PFSK-1 (cell line): ENCODE measurements around the gene DHRSX.

Experiments
- FOXP2 ChIP-seq: optimal IDR thresholded peaks from 2 replicates; pipeline ENCODE3; 2011; ENCODE audit warnings: borderline replicate concordance, control low read depth, inconsistent platforms; ENCODE audit not compliant: insufficient read depth; ENCODE audit errors: extremely low read length, extremely low read depth
- POLR2AphosphoS5 ChIP-seq: IDR thresholded peaks from 2 replicates; pipeline ENCODE4 v1.6.1; 2012; ENCODE audit warnings: low read depth, mild to moderate bottlenecking, control low read depth, low read length, moderate library complexity
- REST ChIP-seq, 2 experiments: IDR thresholded peaks; 2 replicates each; pipeline versions ENCODE4 v1.6.1 to v1.8.0; 2011 to 2012; ENCODE audit warnings: low read depth in 2 of 2, low read length in 2 of 2, control low read depth in 1 of 2, inconsistent platforms in 1 of 2, mild to moderate bottlenecking in 1 of 2, moderate library complexity in 1 of 2; ENCODE audit not compliant: insufficient read depth in 1 of 2
- SIN3A ChIP-seq: IDR thresholded peaks from 2 replicates; pipeline ENCODE4 v1.6.1; 2012; ENCODE audit warnings: mild to moderate bottlenecking, low read length, moderate library complexity, borderline replicate concordance; ENCODE audit not compliant: insufficient read depth
- TAF1 ChIP-seq: IDR thresholded peaks from 2 replicates; pipeline ENCODE4 v1.6.1; 2012; ENCODE audit warnings: low read length, control low read depth, borderline replicate concordance; ENCODE audit not compliant: insufficient read depth

DHRSX gene

GRCh38 chrX:2483398-2484060, 17.2 kb downstream of the DHRSX start:
- no peak for TF ChIP-seq POLR2AphosphoS5
- TF ChIP-seq TAF1: no peak
- TF ChIP-seq SIN3A: no peak
- TF ChIP-seq REST (IDR thresholded peaks at IDR 0.05; ENCODE audit: insufficient read depth in 1 of 2, low read depth in 2 of 2, low read length in 2 of 2): no peak
- TF ChIP-seq FOXP2: no peak

GRCh38 chrX:2479420-2479780, 21.4 kb downstream of the DHRSX start:
- no peak for TF ChIP-seq FOXP2
- TF ChIP-seq POLR2AphosphoS5: no peak
- no peak for TF ChIP-seq REST (IDR thresholded peaks at IDR 0.05; ENCODE audit: insufficient read depth in 1 of 2, low read depth in 2 of 2, low read length in 2 of 2)

- no peak for TF ChIP-seq SIN3A
- no peak for TF ChIP-seq FOXP2
- TF ChIP-seq POLR2AphosphoS5: no peak
- no peak for TF ChIP-seq REST (IDR thresholded peaks at IDR 0.05; ENCODE audit: insufficient read depth in 1 of 2, low read depth in 2 of 2, low read length in 2 of 2)
- TF ChIP-seq TAF1: no peak
These were observed 22.0 kb downstream of the DHRSX start for GRCh38 chrX:2478546-2479419.

GRCh38 chrX:2474963-2475726, 25.6 kb downstream of the DHRSX start:
- TF ChIP-seq FOXP2 (no peak), REST (IDR thresholded peaks at IDR 0.05; ENCODE audit: insufficient read depth in 1 of 2, low read depth in 2 of 2, low read length in 2 of 2) (no peak), TAF1 (no peak), SIN3A (no peak), POLR2AphosphoS5 (no peak)
